Activated gamma-delta T cell (primary cell): Measurements from ENCODE around the gene MAP3K13.
"Not testable (repeated sequence)": the region's sequence is repeated elsewhere in the genome, so short reads cannot be mapped to it uniquely, and the experiment has no call there.

Experiments
- DNase-seq: peaks from one replicate; lab custom pipeline; 2025; lab: John Stamatoyannopoulos, UW

MAP3K13 gene

GRCh38 chr3:185451432-185451831, 88.5 kb downstream of the MAP3K13 start:
- DNase-seq = not testable (repeated sequence)

GRCh38 chr3:185457376-185457775, 94.4 kb downstream of the MAP3K13 start:
- no peak for DNase-seq

- DNase-seq = no peak
These were observed 97.4 kb downstream of the MAP3K13 start for GRCh38 chr3:185460309-185460708.

- DNase-seq = no peak
These were observed 97.9 kb downstream of the MAP3K13 start for GRCh38 chr3:185460719-185461350.

- DNase-seq = no peak
These were observed 102.5 kb downstream of the MAP3K13 start for GRCh38 chr3:185465471-185465870.

- DNase-seq = not testable (repeated sequence)
These were observed 103.2 kb downstream of the MAP3K13 start for GRCh38 chr3:185466123-185466522.

GRCh38 chr3:185469542-185469941, 106.6 kb downstream of the MAP3K13 start:
- DNase-seq = no peak

- DNase-seq = no peak
These were observed 107.4 kb downstream of the MAP3K13 start for GRCh38 chr3:185470323-185470722.

- no peak for DNase-seq
These were observed 110.4 kb downstream of the MAP3K13 start for GRCh38 chr3:185473290-185473815.

- not testable (repeated sequence) for DNase-seq
These were observed 112.0 kb downstream of the MAP3K13 start for GRCh38 chr3:185474922-185475321.

- no peak for DNase-seq
These were observed 114.4 kb downstream of the MAP3K13 start for GRCh38 chr3:185477316-185477715.

GRCh38 chr3:185479373-185479945, 116.5 kb downstream of the MAP3K13 start:
- DNase-seq = no peak

GRCh38 chr3:185484296-185484695, 121.4 kb downstream of the MAP3K13 start:
- no peak for DNase-seq

- no peak for DNase-seq
These were observed 123.5 kb downstream of the MAP3K13 start for GRCh38 chr3:185486394-185486793.

GRCh38 chr3:185488465-185488864, 125.5 kb downstream of the MAP3K13 start:
- DNase-seq = no peak

GRCh38 chr3:185489462-185489861, 126.5 kb downstream of the MAP3K13 start:
- DNase-seq = no peak

GRCh38 chr3:185490241-185490640, 127.3 kb downstream of the MAP3K13 start:
- no peak for DNase-seq

- DNase-seq = peak; percentile 75
These were observed 135.8 kb downstream of the MAP3K13 start, which contains the start of gene TMEM41A for GRCh38 chr3:185498503-185499396. Gene TMEM41A, minus strand, starts transcription at chr3:185499035. Its CDS starts 74 bp downstream, at chr3:185498961.

GRCh38 chr3:185502987-185503386, 140.1 kb downstream of the MAP3K13 start:
- DNase-seq = no peak

- DNase-seq = no peak
These were observed 140.6 kb downstream of the MAP3K13 start for GRCh38 chr3:185503521-185503920.

- DNase-seq = no peak
These were observed 141.7 kb downstream of the MAP3K13 start for GRCh38 chr3:185504636-185505035.

- DNase-seq = no peak
These were observed 144.9 kb downstream of the MAP3K13 start for GRCh38 chr3:185507883-185508282.
